ENCODE results near the gene UNC79.

UNC79 gene

GRCh38 chr14:93564918-93565317, 134.2 kb downstream of the UNC79 start:
- DNase-seq: no peak

GRCh38 chr14:93566065-93566693, 135.4 kb downstream of the UNC79 start:
- no peak for DNase-seq

GRCh38 chr14:93571275-93571674, 140.5 kb downstream of the UNC79 start:
- DNase-seq: no peak

- DNase-seq: no peak
Observed at GRCh38 chr14:93579178-93579577, 148.4 kb downstream of the UNC79 start.

GRCh38 chr14:93582516-93582915, 151.8 kb downstream of the UNC79 start:
- DNase-seq: no peak

- no peak for DNase-seq
Observed at GRCh38 chr14:93587330-93587729, 156.6 kb downstream of the UNC79 start.

- DNase-seq: no peak
Observed at GRCh38 chr14:93591506-93591905, 160.8 kb downstream of the UNC79 start.

GRCh38 chr14:93592786-93593185, 162.0 kb downstream of the UNC79 start:
- DNase-seq: no peak

GRCh38 chr14:93606091-93606490, 175.4 kb downstream of the UNC79 start:
- DNase-seq: no peak

GRCh38 chr14:93619176-93619793, 188.5 kb downstream of the UNC79 start:
- DNase-seq: no peak

- DNase-seq: no peak
Observed at GRCh38 chr14:93628048-93628447, 197.3 kb downstream of the UNC79 start.

- no peak for DNase-seq
Observed at GRCh38 chr14:93629643-93630042, 198.9 kb downstream of the UNC79 start.

- DNase-seq: no peak
Observed at GRCh38 chr14:93638790-93639189, 208.1 kb downstream of the UNC79 start.

- no peak for DNase-seq
Observed at GRCh38 chr14:93643127-93643526, 212.4 kb downstream of the UNC79 start.

GRCh38 chr14:93643676-93644075, 212.9 kb downstream of the UNC79 start:
- no peak for DNase-seq

- no peak for DNase-seq
Observed at GRCh38 chr14:93645200-93645599, 214.5 kb downstream of the UNC79 start.

- no peak for DNase-seq
Observed at GRCh38 chr14:93648440-93649168, 217.9 kb downstream of the UNC79 start.

GRCh38 chr14:93654599-93654998, 223.9 kb downstream of the UNC79 start:
- DNase-seq: no peak

- DNase-seq: no peak
Observed at GRCh38 chr14:93655078-93655750, 224.5 kb downstream of the UNC79 start.

GRCh38 chr14:93657875-93658274, 227.1 kb downstream of the UNC79 start:
- no peak for DNase-seq

- no peak for DNase-seq
Observed at GRCh38 chr14:93663317-93663716, 232.6 kb downstream of the UNC79 start.

- DNase-seq: no peak
Observed at GRCh38 chr14:93665169-93665568, 234.4 kb downstream of the UNC79 start.

GRCh38 chr14:93669632-93670031, 238.9 kb downstream of the UNC79 start:
- no peak for DNase-seq

GRCh38 chr14:93674343-93674742, 243.6 kb downstream of the UNC79 start:
- DNase-seq: no peak
